Loucy (cell line): ENCODE measurements around the gene PUM2.

ENCODE experiments used
- H2AFZ ChIP-seq: fragments of 200-600 bp; sonication (generic); 2 replicates; pipeline ENCODE4 v1.6.0; 2016; ENCODE audit warnings: antibody characterized with exemption, mild to moderate bottlenecking, low read length, moderate library complexity
- H3F3A ChIP-seq: fragments of 200-600 bp; 2 replicates; pipeline ENCODE4 v1.6.0; 2016; ENCODE audit warnings: antibody characterized with exemption, low read depth, mild to moderate bottlenecking
- H3K27me3 ChIP-seq: fragments of 200-600 bp; sonication (generic); 2 replicates; pipeline ENCODE4 v1.6.1; 2014; ENCODE audit warnings: low read length, mild to moderate bottlenecking; ENCODE audit not compliant: insufficient read depth, poor library complexity, severe bottlenecking
- H3K36me3 ChIP-seq: fragments of 200-600 bp; sonication (generic); 2 replicates; pipeline ENCODE4 v1.6.1; 2016; ENCODE audit warnings: low read length; ENCODE audit not compliant: insufficient read depth
- H3K4me1 ChIP-seq: fragments of 200-600 bp; sonication (generic); 2 replicates; pipeline ENCODE4 v1.5.1; 2014; ENCODE audit warnings: low read length, mild to moderate bottlenecking; ENCODE audit not compliant: insufficient read depth, poor library complexity, severe bottlenecking
- H3K4me2 ChIP-seq: fragments of 200-600 bp; sonication (generic); 2 replicates; pipeline ENCODE4 v1.6.0; 2014; ENCODE audit warnings: antibody characterized with exemption, low read length, low read depth, mild to moderate bottlenecking; ENCODE audit not compliant: poor library complexity, severe bottlenecking
- H3K4me3 ChIP-seq: fragments of 200-600 bp; sonication (generic); 2 replicates; pipeline ENCODE4 v1.5.1; 2014; ENCODE audit warnings: low read length, mild to moderate bottlenecking, mixed read lengths; ENCODE audit not compliant: poor library complexity, severe bottlenecking
- H3K79me2 ChIP-seq: fragments of 200-600 bp; sonication (generic); 2 replicates; pipeline ENCODE4 v1.6.1; 2014; ENCODE audit warnings: low read length; ENCODE audit not compliant: insufficient read depth
- H3K9ac ChIP-seq: fragments of 200-600 bp; sonication (generic); 2 replicates; pipeline ENCODE4 v1.6.0; 2014; ENCODE audit warnings: mild to moderate bottlenecking, low read depth, low read length, moderate library complexity; ENCODE audit not compliant: poor library complexity, severe bottlenecking
- H3K9me2 ChIP-seq: fragments of 200-600 bp; sonication (generic); replicated peaks from 2 replicates; pipeline ENCODE4 v1.6.1; 2016; ENCODE audit warnings: low read depth, low read length, mixed read lengths
- H3K9me3 ChIP-seq: fragments of 200-600 bp; sonication (generic); 2 replicates; pipeline ENCODE4 v1.6.1; 2014; ENCODE audit warnings: mild to moderate bottlenecking, antibody characterized with exemption, low read length, low read depth; ENCODE audit not compliant: insufficient read depth
- H4K20me1 ChIP-seq: fragments of 200-600 bp; sonication (generic); 2 replicates; pipeline ENCODE4 v1.6.0; 2014; ENCODE audit warnings: antibody characterized with exemption, low read length, mild to moderate bottlenecking; ENCODE audit not compliant: insufficient read depth, poor library complexity, severe bottlenecking
- EZH2phosphoT487 ChIP-seq: fragments of 200-600 bp; IDR thresholded peaks from 2 replicates; pipeline ENCODE4 v1.6.1; 2018; ENCODE audit warnings: antibody characterized with exemption, mild to moderate bottlenecking, moderate library complexity, borderline replicate concordance
- TF ChIP-seq, protein P1 (sequence below): fragments of 200-600 bp; sonication (generic); conservative IDR thresholded peaks from 2 replicates; pipeline ENCODE4 v1.5.1; 2014; ENCODE audit warnings: mild to moderate bottlenecking, antibody characterized with exemption, low read length

Gene PUM2

DNA sequence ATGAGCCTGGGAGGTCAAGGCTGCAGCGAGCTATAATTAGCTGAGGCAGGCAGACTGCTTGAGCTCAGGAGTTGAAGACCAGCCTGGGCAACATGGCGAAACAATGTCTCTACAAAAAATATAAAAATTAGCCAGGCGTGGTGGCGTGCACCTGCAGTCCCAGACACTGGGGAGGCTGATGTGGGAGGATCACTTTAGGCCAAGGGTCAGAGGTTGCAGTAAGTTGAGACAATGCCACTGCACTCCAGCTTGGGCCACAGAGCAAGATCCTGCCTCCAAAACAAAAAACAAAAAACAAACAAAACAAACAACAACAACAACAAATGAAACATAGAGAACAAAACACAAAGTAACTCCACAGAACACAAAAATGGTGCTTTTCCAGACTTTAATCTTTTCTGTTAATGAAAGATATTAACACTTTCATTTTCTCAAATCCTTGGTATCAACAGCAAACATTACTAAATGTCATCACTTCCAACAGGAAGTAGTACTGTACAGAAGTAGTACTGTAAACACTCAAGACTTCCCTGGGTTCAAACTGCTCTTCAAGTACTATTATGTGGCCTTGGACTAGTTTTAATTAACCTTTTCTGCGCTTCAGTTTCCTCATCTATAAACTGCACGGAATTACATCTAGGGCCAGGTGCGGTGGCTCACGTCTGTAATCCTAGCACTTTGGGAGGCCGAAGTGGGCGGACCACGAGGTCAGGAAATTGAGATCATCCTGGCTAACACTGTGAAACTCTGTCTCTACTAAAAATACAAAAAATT lies 27.9 kb downstream of the PUM2 start:
- Histone ChIP-seq H3K79me2 (peaks cover 94% of the 10 kb centered on the region), H3F3A (no peaks in the 10 kb centered on the region; the same call in 1 of the 2 replicates), H3K4me1 (peaks cover 8% of the 10 kb centered on the region), H2AFZ (no peak overlapping the region), H3K36me3 (peaks cover 88% of the 10 kb centered on the region), H3K9me3 (no peaks in the 10 kb centered on the region), H3K9ac (no peak overlapping the region), H3K9me2 (no peaks in the 10 kb centered on the region), H4K20me1 (peaks cover 95% of the 10 kb centered on the region), H3K4me3 (no peak overlapping the region), H3K4me2 (no peak overlapping the region), H3K27me3 (no peaks in the 10 kb centered on the region)
- TF ChIP-seq EZH2phosphoT487: no peak
- TF ChIP-seq, protein P1, sequence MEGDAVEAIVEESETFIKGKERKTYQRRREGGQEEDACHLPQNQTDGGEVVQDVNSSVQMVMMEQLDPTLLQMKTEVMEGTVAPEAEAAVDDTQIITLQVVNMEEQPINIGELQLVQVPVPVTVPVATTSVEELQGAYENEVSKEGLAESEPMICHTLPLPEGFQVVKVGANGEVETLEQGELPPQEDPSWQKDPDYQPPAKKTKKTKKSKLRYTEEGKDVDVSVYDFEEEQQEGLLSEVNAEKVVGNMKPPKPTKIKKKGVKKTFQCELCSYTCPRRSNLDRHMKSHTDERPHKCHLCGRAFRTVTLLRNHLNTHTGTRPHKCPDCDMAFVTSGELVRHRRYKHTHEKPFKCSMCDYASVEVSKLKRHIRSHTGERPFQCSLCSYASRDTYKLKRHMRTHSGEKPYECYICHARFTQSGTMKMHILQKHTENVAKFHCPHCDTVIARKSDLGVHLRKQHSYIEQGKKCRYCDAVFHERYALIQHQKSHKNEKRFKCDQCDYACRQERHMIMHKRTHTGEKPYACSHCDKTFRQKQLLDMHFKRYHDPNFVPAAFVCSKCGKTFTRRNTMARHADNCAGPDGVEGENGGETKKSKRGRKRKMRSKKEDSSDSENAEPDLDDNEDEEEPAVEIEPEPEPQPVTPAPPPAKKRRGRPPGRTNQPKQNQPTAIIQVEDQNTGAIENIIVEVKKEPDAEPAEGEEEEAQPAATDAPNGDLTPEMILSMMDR: no peak

DNA sequence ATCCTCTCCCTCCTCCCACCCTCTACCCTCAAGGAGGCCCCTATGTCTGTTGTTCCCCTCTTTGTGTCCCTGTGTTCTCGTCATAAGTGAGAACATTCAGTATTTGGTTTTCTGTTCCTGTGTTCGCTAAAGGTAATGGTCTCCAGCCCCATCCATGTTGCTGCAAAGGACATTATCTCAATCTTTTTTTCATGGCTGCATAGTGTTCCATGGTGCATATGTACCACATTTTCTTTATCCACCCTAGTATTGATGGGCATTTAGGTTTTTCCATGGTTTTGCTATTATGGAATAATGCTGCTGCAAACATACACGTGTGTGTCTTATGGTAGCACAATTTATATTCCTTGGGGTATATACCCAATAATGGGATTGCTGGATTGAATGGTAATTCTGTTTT lies 33.0 kb downstream of the PUM2 start:
- Histone ChIP-seq H3K4me3 (no peak overlapping the region), H3K9me2 (no peaks in the 10 kb centered on the region), H3K9ac (no peak overlapping the region), H4K20me1 (peaks cover 87% of the 10 kb centered on the region), H3K27me3 (no peaks in the 10 kb centered on the region), H2AFZ (no peak overlapping the region), H3F3A (peaks cover 2% of the 10 kb centered on the region; the same call in 1 of the 2 replicates), H3K9me3 (no peaks in the 10 kb centered on the region), H3K4me2 (no peak overlapping the region), H3K79me2 (peaks cover 84% of the 10 kb centered on the region), H3K4me1 (no peaks in the 10 kb centered on the region), H3K36me3 (peaks cover 84% of the 10 kb centered on the region)
- TF ChIP-seq, protein P1: no peak
- no peak for TF ChIP-seq EZH2phosphoT487

DNA sequence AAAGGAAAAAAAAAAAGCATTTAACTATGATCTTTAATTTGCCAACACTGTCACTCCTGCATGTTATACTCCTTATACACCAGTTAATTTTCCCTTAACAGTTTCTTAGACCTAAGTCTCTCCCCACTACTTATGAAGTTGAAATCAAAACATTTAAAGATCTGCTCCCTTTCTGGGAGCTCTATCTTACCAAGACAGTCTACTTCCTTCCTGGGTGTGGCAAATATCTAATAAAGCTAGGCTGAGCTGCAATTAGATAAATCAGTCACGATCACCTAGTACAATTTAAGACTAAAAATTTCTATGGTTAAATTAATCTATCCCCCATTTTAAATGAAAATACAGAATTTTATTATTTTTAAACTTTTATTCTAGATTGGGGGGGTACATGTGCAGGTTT lies 33.4 kb downstream of the PUM2 start:
- peaks cover 80% of the 10 kb centered on the region for H3K79me2 ChIP-seq
- peaks cover 86% of the 10 kb centered on the region for H4K20me1 ChIP-seq
- no peaks in the 10 kb centered on the region for H3K9me2 ChIP-seq
- H3K9me3 ChIP-seq: no peaks in the 10 kb centered on the region
- no peak overlapping the region for H3K9ac ChIP-seq
- H3K4me1 ChIP-seq: no peaks in the 10 kb centered on the region
- no peaks in the 10 kb centered on the region for H3K27me3 ChIP-seq
- H3K4me3 ChIP-seq: no peak overlapping the region
- no peak overlapping the region for H2AFZ ChIP-seq
- TF ChIP-seq, protein P1: no peak
- H3K4me2 ChIP-seq: no peak overlapping the region
- peaks cover 2% of the 10 kb centered on the region; the same call in 1 of the 2 replicates for H3F3A ChIP-seq
- H3K36me3 ChIP-seq: peaks cover 84% of the 10 kb centered on the region
